ENCODE data around the gene IZUMO4. TPM values are rescaled to one million over a fixed set of nuclear protein-coding genes. Genes with fewer than 3 reads are reported as not detected.

The IZUMO4 gene
- total and polyA plus RNA-seq, 8 donors: 5.2 to 42.2 (median 8.1) TPM

- H3K36me3 ChIP-seq: peaks cover 6 to 85% (median 45%) of the 10 kb centered on the region in 3 donors
- H3K27ac ChIP-seq: no peak overlapping the region
- TF ChIP-seq, protein P1, sequence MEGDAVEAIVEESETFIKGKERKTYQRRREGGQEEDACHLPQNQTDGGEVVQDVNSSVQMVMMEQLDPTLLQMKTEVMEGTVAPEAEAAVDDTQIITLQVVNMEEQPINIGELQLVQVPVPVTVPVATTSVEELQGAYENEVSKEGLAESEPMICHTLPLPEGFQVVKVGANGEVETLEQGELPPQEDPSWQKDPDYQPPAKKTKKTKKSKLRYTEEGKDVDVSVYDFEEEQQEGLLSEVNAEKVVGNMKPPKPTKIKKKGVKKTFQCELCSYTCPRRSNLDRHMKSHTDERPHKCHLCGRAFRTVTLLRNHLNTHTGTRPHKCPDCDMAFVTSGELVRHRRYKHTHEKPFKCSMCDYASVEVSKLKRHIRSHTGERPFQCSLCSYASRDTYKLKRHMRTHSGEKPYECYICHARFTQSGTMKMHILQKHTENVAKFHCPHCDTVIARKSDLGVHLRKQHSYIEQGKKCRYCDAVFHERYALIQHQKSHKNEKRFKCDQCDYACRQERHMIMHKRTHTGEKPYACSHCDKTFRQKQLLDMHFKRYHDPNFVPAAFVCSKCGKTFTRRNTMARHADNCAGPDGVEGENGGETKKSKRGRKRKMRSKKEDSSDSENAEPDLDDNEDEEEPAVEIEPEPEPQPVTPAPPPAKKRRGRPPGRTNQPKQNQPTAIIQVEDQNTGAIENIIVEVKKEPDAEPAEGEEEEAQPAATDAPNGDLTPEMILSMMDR (IDR thresholded peaks at IDR 0.05): no peak
- H3K27me3 ChIP-seq: no peaks in the 10 kb centered on the region
- intact Hi-C loops (cut with DNase I): no loop called here
- H3K4me1 ChIP-seq: no peaks in the 10 kb centered on the region
- H3K4me3 ChIP-seq: no peak overlapping the region
- peak in 1 of 6 donors; percentile 63 for DNase-seq
- WGBS, 2 donors: 73 to 79% methylated on average over 30 to 31 of the region's 31 CpGs
- no peak for ATAC-seq
- H3K9me3 ChIP-seq: no peaks in the 10 kb centered on the region
- no peak for FAIRE-seq
These were observed 23.4 kb downstream of the IZUMO4 start for GRCh38 chr19:2119921-2120785.

GRCh38 chr19:2120821-2121220, 24.1 kb downstream of the IZUMO4 start:
- DNase-seq: no peak
- 91 to 92% methylated on average over 26 of the region's 26 CpGs for WGBS, 2 donors
- Histone ChIP-seq H3K27me3 (no peaks in the 10 kb centered on the region), H3K9me3 (no peaks in the 10 kb centered on the region), H3K4me1 (no peaks in the 10 kb centered on the region), H3K27ac (no peak overlapping the region), H3K4me3 (no peak overlapping the region), H3K36me3 (peaks cover 5 to 82% (median 39%) of the 10 kb centered on the region in 3 donors)
- TF ChIP-seq, protein P1 (IDR thresholded peaks at IDR 0.05): no peak
- ATAC-seq: no peak
- intact Hi-C loops (cut with DNase I): no loop called here
- no peak for FAIRE-seq

- no peaks in the 10 kb centered on the region for H3K4me1 ChIP-seq
- no peak overlapping the region for H3K27ac ChIP-seq
- ATAC-seq (no peak), DNase-seq (peak in 1 of 6 donors; percentile 78), FAIRE-seq (no peak)
- intact Hi-C loops (cut with DNase I): no loop called here
- WGBS, 2 donors: 92% methylated on average over 25 to 27 of the region's 27 CpGs
- H3K4me3 ChIP-seq: no peak overlapping the region
- H3K9me3 ChIP-seq: no peaks in the 10 kb centered on the region
- TF ChIP-seq, protein P1 (IDR thresholded peaks at IDR 0.05): no peak
- no peaks in the 10 kb centered on the region for H3K27me3 ChIP-seq
- peaks cover 0 to 82% (median 32%) of the 10 kb centered on the region in 3 donors for H3K36me3 ChIP-seq
These were observed 24.8 kb downstream of the IZUMO4 start for GRCh38 chr19:2121416-2122051.

DNA sequence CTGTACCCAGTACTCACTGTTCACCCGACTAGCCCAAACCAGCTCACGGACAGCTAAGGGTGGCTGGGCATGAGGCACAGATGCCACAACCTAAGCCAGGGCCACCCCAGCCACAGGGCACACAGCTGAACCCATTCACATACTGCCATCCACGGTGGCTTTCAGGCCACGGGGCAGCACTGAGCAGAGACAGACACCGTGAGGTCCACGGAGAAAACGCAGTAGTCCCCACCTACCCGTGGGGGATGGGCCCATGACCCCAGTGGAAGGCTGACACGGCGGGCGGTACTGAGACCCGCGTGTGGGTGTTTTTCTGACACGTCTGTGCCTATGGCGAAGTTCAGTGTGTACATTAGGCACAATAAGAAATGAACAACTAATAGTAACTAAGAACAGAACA, 25.5 kb downstream of the IZUMO4 start:
- DNase-seq: no peak
- FAIRE-seq: no peak
- 89 to 92% methylated on average over 15 of the region's 15 CpGs for WGBS, 2 donors
- TF ChIP-seq, protein P1 (IDR thresholded peaks at IDR 0.05): no peak
- H3K27me3 ChIP-seq: no peaks in the 10 kb centered on the region
- no peaks in the 10 kb centered on the region for H3K9me3 ChIP-seq
- intact Hi-C loops (cut with DNase I): no loop called here
- no peak overlapping the region for H3K4me3 ChIP-seq
- ATAC-seq: no peak
- no peaks in the 10 kb centered on the region for H3K4me1 ChIP-seq
- H3K36me3 ChIP-seq: peaks cover 0 to 82% (median 31%) of the 10 kb centered on the region in 3 donors
- no peak overlapping the region for H3K27ac ChIP-seq

Data from pancreas (tissue), 10 donors.